GM10266 (cell line): ENCODE data around the gene MORC3.
"Not testable (repeated sequence)": the region's sequence is repeated elsewhere in the genome, so short reads cannot be mapped to it uniquely, and the experiment has no call there.

Experiments used
- DNase-seq: peaks from one replicate; pipeline ENCODE4 v3.0.0; 2012; ENCODE audit errors: extremely low spot score
- CTCF ChIP-seq: IDR thresholded peaks from 2 replicates; pipeline ENCODE4 v1.5.1; 2012; ENCODE audit warnings: mild to moderate bottlenecking, low read depth; ENCODE audit not compliant: control insufficient read depth, insufficient read depth; ENCODE audit errors: missing control alignments

MORC3 gene

GRCh38 chr21:36377391-36377842, 57.4 kb downstream of the MORC3 start:
- no peak for DNase-seq
- no peak for TF ChIP-seq CTCF

- TF ChIP-seq CTCF, result no peak
- no peak for DNase-seq
Observed at GRCh38 chr21:36379251-36379650, 59.3 kb downstream of the MORC3 start.

DNA sequence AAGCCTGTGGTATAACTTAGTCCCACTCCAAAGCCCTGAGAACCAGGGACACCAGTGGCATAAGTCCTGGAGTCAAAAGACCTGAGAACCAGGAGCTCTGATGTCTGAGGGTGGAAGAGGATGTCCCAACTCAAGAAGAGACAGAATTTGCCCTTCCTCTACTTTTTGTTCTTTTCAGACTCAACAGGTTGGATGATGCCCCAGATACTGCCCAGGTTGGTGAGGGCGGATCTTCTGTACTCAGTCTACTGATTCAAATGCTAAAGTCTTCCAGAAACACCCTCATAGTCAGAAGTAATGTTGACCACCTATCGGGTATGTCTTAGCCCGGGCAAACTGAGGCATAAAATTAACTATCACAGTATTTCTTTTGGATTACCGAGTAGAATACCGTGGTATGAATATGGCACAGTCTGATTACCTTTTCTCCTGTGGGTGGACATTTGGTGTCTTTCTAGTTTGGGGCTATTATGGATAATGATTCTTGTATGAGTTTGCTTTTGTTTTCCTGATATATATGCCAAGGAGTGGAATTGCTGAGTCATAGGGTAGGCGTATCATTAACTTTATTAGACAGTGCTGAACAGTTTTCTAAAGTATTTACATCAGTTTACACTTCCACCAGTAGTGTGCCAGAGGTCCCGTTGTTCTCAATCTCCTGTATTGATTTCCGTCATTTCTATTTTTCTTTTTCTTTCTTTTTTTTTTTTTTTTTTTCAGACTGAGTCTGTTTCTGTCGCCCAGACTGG, 62.0 kb downstream of the MORC3 start:
- TF ChIP-seq CTCF, result no peak
- no peak for DNase-seq

DNA sequence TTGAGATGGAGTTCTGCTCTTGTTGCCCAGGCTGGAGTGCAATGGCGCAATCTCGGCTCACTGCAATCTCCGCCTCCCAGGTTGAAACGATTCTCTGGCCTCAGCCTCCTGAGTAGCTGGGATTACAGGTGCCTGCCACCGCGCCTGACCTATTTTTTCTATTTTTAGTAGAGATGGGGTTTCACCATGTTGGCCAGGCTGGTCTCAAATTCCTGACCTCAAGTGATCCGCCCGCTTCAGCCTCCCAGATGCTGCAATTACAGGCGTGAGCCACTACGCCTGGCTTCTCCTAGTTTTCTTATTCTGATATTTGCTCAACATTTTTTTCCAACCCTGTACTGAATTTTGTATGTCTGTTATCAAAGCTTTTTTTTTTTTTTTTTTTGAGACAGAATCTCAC, 62.7 kb downstream of the MORC3 start:
- DNase-seq, result not testable (repeated sequence)

DNA sequence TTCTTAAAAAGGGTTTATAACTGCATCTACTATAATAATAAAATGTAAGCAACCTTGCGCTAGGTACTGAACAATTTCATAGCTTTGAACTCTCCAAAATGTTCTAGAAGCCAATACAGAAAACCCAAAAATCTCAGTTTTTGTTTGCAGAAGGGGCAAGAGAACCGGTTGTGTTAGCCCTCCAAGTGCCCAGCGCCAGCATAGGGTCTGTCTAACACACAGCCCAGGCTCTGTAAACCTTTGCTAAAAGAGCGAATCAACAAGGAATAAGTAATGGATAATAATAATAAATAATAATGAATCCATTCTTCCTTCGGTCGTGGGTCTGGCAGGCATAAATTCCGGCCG, 64.9 kb downstream of the MORC3 start:
- DNase-seq, result no peak
- TF ChIP-seq CTCF, result no peak

GRCh38 chr21:36385233-36386030, 65.4 kb downstream of the MORC3 start, which contains the start of gene CHAF1B:
TSS of gene CHAF1B (plus strand) at chr21:36385392. CDS start at chr21:36386137, 745 bp downstream.
- no peak for TF ChIP-seq CTCF
- peak; percentile 97 for DNase-seq

DNA sequence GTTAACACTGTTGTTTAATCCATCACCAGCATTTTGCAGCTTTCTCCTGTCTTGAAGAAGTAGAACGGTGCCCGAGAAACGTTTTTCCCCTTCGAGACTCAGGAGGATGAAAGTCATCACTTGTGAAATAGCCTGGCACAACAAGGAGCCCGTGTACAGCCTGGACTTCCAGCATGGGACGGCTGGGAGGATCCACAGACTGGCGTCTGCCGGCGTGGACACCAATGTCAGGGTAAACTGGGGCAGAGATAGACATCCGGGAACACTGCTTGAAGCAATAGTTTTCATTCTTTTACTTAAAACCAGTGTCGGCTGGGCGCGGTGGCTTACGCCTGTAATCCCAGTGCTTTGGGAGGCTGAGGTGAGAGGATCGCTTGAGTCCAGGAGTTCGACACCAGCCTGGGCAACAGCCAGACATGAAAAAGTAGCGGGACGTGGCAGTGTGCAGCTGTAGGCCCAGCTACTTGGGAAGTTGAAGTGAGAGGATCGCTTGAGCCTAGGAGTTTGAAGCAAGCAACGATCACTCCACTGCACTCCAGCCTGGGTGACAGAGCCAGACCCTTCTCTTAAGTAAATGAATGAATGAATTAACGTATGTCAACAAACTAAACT, 66.1 kb downstream of the MORC3 start:
- TF ChIP-seq CTCF, result no peak
- no peak for DNase-seq
